Measurements from ENCODE around the gene CTNND2. TPM values are rescaled to one million over a fixed set of nuclear protein-coding genes. Genes with fewer than 3 reads are reported as not detected.

CTNND2 gene
- polyA plus RNA-seq, 1 experiment: not detected

DNA sequence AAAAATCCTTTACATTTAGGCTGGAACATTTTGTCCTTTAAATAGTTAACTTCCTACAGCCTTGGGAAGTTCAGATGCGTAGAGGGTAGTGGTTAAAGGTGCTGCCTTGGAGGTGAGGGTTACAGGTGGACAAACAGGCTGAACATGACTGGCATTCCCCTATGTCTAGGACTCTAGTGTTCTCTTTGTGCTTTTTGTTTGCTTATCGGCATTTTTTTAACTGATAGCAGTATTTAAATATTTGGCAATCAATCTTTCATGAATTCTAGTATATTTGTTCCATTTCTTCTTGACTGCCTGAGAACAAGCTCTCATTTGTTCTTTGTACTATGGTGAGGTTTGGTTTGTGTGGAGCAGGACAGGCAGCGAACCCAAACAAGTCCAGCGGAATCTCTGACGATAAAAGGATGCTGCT is 307.6 kb downstream of the CTNND2 start:
- TF ChIP-seq, protein P1, sequence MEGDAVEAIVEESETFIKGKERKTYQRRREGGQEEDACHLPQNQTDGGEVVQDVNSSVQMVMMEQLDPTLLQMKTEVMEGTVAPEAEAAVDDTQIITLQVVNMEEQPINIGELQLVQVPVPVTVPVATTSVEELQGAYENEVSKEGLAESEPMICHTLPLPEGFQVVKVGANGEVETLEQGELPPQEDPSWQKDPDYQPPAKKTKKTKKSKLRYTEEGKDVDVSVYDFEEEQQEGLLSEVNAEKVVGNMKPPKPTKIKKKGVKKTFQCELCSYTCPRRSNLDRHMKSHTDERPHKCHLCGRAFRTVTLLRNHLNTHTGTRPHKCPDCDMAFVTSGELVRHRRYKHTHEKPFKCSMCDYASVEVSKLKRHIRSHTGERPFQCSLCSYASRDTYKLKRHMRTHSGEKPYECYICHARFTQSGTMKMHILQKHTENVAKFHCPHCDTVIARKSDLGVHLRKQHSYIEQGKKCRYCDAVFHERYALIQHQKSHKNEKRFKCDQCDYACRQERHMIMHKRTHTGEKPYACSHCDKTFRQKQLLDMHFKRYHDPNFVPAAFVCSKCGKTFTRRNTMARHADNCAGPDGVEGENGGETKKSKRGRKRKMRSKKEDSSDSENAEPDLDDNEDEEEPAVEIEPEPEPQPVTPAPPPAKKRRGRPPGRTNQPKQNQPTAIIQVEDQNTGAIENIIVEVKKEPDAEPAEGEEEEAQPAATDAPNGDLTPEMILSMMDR (IDR thresholded peaks at IDR 0.05; ENCODE audit: low read depth, low read length): no peak
- no peak for DNase-seq (ENCODE audit: low read depth, low spot score)
- Histone ChIP-seq H3K27ac (ENCODE audit: low read depth, low read length) (no peak overlapping the region), H3K4me3 (ENCODE audit: low read depth, low read length) (no peak overlapping the region), H3K27me3 (ENCODE audit: control insufficient read depth, insufficient read depth, low read length) (no peaks in the 10 kb centered on the region), H3K9me3 (ENCODE audit: control insufficient read depth, insufficient read depth, low read length) (no peaks in the 10 kb centered on the region; the same call in none of the 2 replicates)
- POLR2A ChIA-PET: no interaction called here
- CTCF ChIA-PET: no interaction called here

DNA sequence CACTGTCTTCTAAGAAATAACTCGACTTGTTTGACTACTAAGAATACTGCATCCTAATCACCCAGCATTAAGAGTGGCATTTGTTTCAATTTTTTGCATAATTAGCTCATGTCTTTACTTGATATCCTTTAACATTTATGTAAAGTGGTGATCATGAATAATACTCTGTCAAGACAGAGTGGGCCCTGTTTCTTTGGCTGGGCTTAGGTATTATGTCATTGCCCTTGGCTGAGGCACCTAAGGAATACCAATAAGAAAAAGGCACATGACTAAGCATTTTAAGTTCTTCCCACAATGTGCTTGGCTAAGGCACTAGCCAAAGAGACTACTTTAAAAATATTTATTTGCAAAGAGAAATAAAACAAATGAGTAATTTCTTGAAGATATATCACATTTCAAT is 308.1 kb downstream of the CTNND2 start:
- no peak for DNase-seq (ENCODE audit: low read depth, low spot score)
- Histone ChIP-seq H3K4me3 (ENCODE audit: low read depth, low read length) (no peak overlapping the region), H3K27ac (ENCODE audit: low read depth, low read length) (no peak overlapping the region), H3K27me3 (ENCODE audit: control insufficient read depth, insufficient read depth, low read length) (no peaks in the 10 kb centered on the region), H3K9me3 (ENCODE audit: control insufficient read depth, insufficient read depth, low read length) (no peaks in the 10 kb centered on the region; the same call in none of the 2 replicates)
- TF ChIP-seq, protein P1 (IDR thresholded peaks at IDR 0.05; ENCODE audit: low read depth, low read length): no peak
- POLR2A ChIA-PET: no interaction called here
- CTCF ChIA-PET: no interaction called here

DNA sequence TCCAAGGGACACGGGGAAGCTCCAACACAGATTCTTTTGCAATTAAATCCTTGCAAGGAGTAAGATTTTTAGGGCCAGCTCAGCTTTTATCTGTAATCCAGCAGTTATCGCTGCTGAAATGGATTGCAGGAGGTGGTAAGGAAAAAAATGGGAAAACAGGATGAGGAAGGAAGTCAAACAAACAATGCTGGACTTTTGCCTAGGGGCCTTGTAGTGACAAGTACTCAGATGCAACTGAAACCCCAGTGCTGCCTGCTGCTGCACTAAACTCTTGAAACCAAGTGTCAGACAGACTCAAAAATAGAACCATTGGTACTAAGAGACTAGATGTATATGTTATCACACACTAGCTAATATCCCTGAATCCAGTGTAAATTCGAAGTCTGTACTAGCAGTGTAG is 309.2 kb downstream of the CTNND2 start:
- no peak overlapping the region for H3K4me3 ChIP-seq (ENCODE audit: low read depth, low read length)
- ChIA-PET CTCF (no interaction called here), POLR2A (no interaction called here)
- TF ChIP-seq, protein P1 (IDR thresholded peaks at IDR 0.05; ENCODE audit: low read depth, low read length): no peak
- no peak overlapping the region for H3K27ac ChIP-seq (ENCODE audit: low read depth, low read length)
- no peaks in the 10 kb centered on the region; the same call in none of the 2 replicates for H3K9me3 ChIP-seq (ENCODE audit: control insufficient read depth, insufficient read depth, low read length)
- H3K27me3 ChIP-seq (ENCODE audit: control insufficient read depth, insufficient read depth, low read length): no peaks in the 10 kb centered on the region
- no peak for DNase-seq (ENCODE audit: low read depth, low spot score)

DNA sequence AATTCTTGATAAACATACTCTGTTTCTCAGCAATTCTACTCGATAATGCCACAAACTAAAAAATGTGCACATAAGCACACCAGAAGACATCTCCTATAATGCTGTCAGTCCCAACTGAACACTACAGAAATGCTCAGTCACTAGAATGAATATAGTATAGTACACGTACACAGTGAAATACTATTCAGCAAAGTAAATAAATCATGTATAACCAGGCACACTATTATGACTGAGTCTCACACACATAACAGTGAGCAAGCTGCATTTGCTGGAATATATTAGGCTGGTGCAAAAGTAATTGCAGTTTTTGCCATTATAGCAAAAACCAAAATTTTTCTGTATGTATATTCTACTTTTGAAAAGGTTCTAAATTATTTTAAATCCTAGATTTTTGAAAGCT is 310.2 kb downstream of the CTNND2 start:
- Histone ChIP-seq H3K27me3 (ENCODE audit: control insufficient read depth, insufficient read depth, low read length) (no peaks in the 10 kb centered on the region), H3K9me3 (ENCODE audit: control insufficient read depth, insufficient read depth, low read length) (no peaks in the 10 kb centered on the region; the same call in none of the 2 replicates), H3K4me3 (ENCODE audit: low read depth, low read length) (no peak overlapping the region), H3K27ac (ENCODE audit: low read depth, low read length) (no peak overlapping the region)
- DNase-seq (ENCODE audit: low read depth, low spot score): no peak
- ChIA-PET POLR2A (no interaction called here), CTCF (no interaction called here)
- TF ChIP-seq, protein P1 (IDR thresholded peaks at IDR 0.05; ENCODE audit: low read depth, low read length): no peak

DNA sequence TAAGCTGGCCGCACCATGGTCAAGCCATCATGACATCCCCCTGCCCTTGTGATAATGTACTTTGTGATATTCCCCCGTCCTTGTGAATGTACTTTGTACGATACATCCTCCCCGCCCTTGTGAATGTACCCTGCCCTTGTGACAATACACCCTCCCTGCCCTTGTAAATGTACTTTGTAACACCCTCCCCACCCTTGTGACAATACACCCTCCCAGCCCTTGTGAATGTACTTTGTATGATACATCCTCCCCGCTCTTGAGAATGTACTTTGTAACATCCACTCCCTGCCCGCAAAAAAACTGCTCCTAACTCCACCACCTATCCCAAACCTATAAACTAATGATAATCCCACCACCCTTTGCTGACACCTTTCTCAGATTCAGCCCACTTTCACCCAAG is 313.8 kb downstream of the CTNND2 start:
- no peaks in the 10 kb centered on the region for H3K27me3 ChIP-seq (ENCODE audit: control insufficient read depth, insufficient read depth, low read length)
- TF ChIP-seq, protein P1 (IDR thresholded peaks at IDR 0.05; ENCODE audit: low read depth, low read length): no peak
- H3K4me3 ChIP-seq (ENCODE audit: low read depth, low read length): no peak overlapping the region
- peaks cover 3% of the 10 kb centered on the region for H3K9me3 ChIP-seq (ENCODE audit: control insufficient read depth, insufficient read depth, low read length)
- no peak overlapping the region for H3K27ac ChIP-seq (ENCODE audit: low read depth, low read length)
- CTCF ChIA-PET: no interaction called here
- no peak for DNase-seq (ENCODE audit: low read depth, low spot score)
- POLR2A ChIA-PET: no interaction called here
